Hypothalamus (tissue), 51 donors: ENCODE measurements around the gene RPS28.

Source experiments
- DNase-seq, 51 donors: peaks; one replicate each; lab custom pipeline; 2025; lab: John Stamatoyannopoulos, UW

Gene RPS28

GRCh38 chr19:8319807-8320520, 1.3 kb upstream of the RPS28 start:
- DNase-seq = no peak

DNA sequence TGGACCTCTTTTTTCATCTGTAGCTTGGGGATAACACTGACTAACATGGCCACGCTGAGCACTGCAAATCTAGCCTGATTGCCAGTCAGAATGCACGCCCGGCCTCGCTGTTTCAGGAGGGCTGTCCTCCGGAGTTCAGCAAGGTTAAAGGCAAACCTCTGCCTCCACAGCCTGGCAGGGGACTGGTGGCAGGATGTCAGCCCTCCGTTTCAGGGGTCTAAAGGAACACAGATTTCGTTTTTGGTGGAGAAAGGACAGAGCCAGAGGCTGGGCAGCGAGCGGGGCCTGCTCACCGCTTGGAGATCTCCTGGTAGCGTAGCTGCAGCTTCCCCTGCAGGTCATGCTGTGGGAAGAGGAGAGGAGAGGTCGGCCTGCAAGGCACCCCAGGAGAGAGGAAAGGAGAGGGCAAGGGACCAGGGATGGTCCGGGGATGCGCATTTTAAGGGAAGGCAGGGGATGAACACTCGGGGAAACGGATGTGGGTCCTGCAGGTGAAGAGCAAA, 681 bp upstream of the RPS28 start:
- peak in 3 of 51 donors; percentile 13 to 57 (median 39) for DNase-seq

DNA sequence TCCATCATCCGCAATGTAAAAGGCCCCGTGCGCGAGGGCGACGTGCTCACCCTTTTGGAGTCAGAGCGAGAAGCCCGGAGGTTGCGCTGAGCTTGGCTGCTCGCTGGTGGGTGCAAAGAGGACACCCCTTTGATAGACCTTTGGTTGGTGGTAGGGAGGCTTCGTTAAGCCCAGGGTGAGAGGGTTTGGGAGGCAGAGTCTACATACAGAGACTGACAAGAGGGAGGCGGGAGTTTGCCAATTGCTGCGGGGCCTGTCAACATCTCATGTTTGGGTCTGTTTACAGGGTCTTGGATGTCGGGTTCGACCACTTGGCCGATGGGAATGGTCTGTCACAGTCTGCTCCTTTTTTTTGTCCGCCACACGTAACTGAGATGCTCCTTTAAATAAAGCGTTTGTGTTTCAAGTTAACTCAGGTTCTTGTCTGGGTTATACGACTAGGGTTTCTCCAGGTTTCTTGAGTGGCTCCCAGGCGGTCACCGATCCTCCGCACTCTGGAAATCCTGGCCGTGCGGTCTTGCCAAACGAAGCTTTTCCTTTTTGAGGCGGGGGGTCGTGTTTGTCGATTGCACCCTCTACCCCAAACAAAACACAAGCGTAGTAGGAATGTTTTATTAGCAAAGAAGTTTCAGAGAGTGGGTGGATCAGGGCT, 816 bp downstream of the RPS28 start:
- DNase-seq = peak in 1 of 51 donors; percentile 38

- no peak for DNase-seq
Measured at GRCh38 chr19:8322638-8322997, 1.3 kb downstream of the RPS28 start.

DNA sequence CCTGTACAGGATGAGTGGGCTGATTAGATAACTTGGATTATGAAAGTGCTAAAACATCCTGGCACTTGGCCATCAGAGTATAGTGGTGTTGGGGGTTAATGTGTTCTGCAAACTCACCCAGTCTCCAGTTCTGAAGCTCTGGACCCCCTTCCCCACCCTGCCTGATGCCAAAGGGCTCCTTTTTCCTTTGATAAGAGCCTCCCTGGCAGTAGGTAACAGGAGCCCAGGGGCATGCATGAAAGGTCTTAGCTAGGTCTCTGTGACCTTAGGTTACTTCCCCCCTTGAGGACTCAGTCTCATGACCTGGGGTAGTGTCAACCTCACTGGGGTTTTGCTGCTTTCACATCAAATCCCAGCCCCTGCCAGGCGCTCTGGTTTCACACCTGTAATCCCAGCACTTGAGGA, 2.5 kb downstream of the RPS28 start:
- DNase-seq = no peak

DNA sequence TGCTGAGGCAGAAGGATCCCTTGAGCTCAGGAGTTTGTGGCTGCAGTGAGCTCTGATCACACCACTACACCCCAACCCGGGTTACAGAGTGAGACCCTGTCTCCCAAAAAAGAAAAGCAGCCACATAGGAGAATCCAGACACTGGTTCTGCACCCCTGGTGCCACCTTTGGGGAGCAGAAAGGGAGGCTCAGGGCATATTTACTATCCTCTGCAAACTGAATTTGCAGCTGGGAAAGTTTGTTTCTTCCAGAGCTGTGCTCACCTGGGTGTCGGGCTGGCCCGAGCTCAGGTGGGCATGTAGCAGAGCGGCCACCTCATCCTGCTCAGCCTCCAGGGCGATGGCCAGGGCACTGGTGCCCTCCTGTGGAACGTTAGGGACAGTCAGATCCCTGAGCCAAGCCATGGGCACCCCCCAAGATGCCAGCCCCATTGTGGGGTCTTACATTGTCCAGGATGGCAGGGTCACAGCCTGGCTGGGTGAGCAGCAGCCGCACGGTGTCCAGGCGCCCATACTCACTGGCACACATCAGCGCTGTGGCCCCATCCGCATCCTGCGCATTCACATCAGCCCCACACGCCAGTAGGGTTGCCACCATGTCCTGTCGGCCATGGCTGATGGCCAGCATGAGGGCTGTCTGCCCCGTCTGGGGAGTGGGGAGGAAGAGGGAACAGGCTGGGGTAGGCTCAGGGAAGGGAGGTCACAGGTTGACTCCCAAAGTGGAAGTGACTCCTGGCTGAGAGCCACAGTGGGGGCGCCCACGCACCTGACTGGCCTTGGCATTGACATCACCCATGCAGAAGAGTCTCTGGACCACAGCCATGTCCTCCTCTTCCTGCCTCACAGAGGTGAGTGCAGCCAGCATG, 3.1 kb downstream of the RPS28 start:
- DNase-seq = no peak

DNA sequence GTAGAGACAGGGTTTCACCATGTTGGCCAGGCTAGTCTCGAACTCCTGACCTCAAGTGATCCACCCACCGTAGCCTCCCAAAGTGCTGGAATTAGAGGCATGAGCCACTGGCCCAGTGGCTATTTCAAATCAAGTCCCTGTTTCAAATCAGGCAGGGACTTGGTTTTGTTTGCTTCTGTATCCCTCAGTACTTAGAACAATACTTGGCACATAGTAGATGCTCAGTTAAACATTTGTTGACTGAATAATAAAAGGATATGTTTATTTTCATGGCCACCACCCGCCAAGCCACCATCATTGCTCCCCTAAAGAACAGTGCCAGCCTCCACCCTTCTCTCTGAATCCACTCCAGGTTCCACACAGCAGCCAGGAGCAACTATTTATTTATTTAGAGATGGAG, 4.2 kb downstream of the RPS28 start:
- DNase-seq = no peak

DNA sequence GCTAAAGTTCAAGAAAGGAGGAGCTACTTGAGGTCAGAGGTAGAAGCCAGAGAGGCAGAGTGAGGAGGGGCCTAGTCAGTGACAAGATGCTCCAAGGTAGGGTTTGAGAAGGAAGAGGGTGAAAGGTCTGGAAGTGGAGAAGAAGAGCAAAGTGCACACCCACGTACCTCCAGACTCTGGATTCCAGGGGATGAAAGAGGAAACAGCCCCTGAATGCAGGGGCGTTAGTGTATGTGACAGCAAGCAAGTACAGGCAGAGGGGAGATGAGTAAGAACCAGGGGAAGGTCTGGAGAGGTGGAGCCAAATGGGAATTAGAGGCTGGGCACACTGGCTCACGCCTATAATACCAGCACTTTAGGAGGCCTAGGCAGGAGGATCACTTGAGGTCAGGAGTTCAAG, 8.7 kb downstream of the RPS28 start:
- DNase-seq = no peak

- DNase-seq = no peak
Measured at GRCh38 chr19:8331263-8331845, 10.1 kb downstream of the RPS28 start.

DNA sequence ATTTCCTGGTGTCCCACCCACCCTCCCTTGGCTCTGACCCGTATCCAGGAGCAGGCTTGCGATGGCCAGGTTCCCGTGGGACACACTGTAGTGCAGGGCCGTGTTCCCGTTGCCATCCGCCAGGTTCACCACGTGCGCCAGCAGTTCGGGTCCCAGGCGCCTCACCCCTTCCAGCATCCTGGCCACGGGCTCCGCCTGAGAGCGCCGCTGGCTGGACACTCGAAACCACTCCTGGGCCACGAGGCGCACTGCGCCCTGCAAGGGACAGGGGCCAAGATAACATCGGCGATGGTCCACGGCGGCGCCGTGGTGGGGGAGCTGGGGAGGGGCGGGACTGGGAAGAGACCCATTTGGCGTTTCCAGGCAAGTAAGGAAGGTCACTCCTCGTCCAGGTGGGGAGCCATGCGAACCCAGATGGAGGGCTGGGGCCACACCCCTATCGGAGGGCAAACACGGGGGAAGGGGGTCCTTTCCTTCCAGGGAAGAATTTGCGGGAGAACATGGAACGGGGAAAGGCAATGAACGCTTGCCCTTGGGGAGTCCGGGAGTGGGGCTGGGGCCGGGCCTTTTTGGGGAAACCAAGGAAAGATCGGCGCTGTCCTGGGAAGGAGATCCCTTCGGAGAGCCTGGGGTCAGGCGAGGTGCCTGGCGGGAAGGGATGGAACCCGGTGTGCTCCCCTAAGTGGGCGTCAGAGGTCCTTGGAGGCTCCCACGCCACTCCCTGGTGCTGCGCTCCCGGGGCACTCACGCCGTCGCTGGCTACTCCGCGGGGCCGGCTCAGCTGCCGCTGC, 11.9 kb downstream of the RPS28 start:
- no peak for DNase-seq

- no peak for DNase-seq
Measured at GRCh38 chr19:8333767-8334457, 12.6 kb downstream of the RPS28 start.

GRCh38 chr19:8334458-8335342, 13.4 kb downstream of the RPS28 start:
- peak in 8 of 51 donors; percentile 3 to 46 (median 11) for DNase-seq

DNA sequence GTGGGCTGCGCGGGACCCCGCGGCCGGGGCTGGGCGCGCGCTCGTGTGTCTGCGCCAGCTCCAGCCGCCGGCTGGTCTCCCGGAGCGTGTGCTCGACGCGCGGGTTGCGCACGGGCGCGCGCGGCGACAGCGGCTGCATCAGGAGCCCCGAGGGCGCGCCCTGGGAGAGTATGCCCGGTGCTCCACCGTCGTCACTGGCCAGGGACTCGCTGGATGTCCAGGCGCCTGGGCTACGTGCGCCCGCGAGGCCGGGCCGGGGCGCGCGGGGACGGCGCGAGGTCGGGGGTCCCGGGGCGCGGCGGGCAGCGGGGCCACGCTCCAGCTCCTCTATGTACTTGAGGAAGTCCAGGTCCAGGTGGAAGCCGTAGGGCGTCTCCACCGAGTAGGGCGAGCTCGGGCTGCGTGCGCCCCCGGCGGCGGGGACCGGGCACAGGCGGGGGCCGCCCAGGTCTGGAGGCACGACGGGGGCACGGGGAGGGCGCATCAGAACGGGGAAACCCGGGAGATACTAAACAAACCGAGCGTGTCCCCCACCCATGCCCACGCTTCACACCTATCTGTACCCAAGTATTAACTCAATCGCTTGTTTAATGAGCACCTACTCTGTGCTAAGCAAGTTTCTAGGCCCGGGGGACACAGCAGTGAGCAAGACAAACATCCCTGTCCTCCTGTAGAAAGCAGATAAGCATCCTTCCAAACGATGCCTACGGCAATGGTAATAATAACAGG, 14.2 kb downstream of the RPS28 start:
- no peak for DNase-seq

DNA sequence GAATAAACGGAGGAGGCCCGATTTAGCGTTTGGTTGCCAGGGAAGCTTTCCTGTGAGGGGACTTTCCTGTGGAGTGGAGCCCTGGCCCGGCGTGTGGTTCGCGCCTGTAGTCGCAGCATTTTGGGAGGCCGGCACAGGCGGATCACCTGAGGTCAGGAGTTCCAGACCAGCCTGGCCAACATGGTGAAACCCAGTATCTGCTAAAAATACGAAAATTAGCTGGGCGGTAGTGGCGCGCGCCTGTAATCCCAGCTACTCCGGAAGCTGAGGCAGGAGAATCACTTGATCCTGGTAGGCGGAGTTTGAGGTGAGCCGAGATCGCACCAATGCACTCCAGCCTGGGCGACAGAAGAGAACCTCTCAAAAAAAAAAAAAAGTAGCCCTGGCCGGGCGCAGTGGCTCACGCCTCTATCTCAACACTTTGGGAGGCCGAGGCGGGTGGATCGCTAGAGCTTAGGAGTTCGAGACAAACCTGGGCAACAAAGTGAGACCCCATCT, 14.8 kb downstream of the RPS28 start:
- DNase-seq = no peak

DNA sequence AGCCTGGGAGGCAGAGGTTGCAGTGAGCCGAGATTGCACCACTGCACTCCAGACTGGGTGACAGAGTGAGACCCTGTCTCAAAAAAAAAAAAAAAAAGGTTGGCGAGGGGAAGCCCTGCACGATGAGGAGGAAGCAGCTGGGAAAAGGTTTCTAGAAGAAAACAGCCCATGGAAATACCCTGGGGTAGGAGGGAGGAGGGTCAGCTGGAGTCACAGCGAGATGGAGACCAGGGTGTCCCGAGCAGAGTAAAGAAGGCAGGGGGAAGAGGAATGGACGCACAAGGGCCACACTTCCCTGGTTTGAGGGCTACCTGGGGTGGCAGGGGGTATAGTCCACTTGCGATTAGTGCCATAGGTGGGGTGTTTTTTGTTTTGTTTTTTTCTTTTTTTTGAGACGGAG, 15.4 kb downstream of the RPS28 start:
- no peak for DNase-seq

GRCh38 chr19:8337728-8338127, 16.4 kb downstream of the RPS28 start:
- no peak for DNase-seq

DNA sequence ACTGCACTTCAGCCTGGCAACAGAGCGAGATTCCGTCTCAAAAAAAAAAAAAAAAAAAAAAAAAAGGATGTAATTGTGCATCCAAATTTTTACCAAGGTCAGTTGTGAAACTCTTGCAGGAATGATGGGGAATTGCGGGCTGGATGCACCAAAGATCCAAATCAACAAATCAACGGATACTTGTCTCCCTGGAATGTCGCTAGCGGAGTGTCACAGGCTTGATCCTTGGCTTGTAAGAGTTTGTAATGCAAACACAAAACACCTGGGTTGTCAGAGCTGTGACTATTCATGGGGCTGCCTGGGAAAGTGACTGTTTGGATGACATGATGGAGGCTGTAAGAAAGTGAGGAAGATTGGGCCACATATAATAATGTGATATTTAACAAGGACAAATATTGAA, 17.5 kb downstream of the RPS28 start:
- DNase-seq = no peak
